ENCODE measurements around the gene GCLC. TPM values are rescaled to one million over a fixed set of nuclear protein-coding genes. Genes with fewer than 3 reads are reported as not detected.

The GCLC gene
- total and polyA plus RNA-seq, 9 of the 15 experiments (the other 6 are each of a cell fraction or from before 2014, with no cell fraction given), result 3.9 to 20.0 (median 9.4) TPM

DNA sequence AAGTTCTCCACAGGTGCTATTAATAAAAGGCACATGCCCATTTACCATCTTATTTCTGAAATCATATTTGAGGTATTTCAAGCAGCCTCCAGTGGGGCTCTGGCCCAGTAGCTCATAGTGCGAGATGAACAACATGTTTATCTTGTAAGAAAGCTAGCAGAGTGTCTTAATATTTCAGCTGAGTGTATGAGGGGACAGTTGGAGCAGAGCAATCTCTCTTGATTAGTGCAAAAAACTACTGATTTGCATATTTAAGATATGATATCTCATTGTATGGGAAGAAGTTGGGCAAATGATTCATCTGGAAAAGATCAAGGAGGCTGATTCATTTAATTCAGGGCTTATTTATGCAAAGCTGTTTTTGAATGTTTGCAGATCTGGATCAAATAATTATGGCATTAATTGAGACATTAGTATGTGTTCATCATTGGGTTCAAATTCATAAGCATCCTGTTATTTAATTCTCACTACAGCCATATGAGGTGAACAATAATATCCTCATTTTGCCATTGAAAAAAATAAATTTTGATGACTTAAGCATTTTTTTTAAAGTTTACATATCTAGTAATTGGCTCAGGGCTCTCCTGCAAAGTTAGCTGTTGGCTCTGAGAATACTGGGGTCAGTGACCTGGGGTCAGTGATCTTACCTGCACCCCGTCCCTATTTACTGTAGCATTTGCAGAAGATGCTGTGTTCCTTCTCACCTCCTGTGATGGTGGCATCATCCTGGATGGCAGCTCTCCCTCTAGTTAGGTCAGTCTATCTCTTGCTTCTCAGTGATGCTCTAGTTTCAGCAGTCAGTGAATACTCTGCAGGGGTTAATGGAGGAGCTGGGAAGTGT, 24.1 kb upstream of the GCLC start:
- H3K9ac ChIP-seq (ENCODE audit: insufficient read depth in 1 of 2, low read depth in 2 of 2, low read length in 2 of 2), result no peak overlapping the region
- no peak overlapping the region for H3K4me3 ChIP-seq
- intact Hi-C loops (cut with micrococcal nuclease) (no loop called here), in situ Hi-C loops (cut with MboI) (no loop called here)
- H3K4me2 ChIP-seq (ENCODE audit: insufficient read depth, low read length), result no peak overlapping the region
- BruUV-seq (replicated peaks), result no TSS peak
- TF ChIP-seq MAFF (IDR thresholded peaks at IDR 0.05; ENCODE audit: low read length), result peak; percentile 88
- TF ChIP-seq MTA1 (IDR thresholded peaks at IDR 0.05; ENCODE audit: borderline replicate concordance), result no peak
- peak; percentile 74 for TF ChIP-seq MAFG (tag; conservative IDR thresholded peaks at IDR 0.05)
- TF ChIP-seq C11orf30 (IDR thresholded peaks at IDR 0.05; ENCODE audit: low read depth), result peak; percentile 81
- TF ChIP-seq ZNF316 (IDR thresholded peaks at IDR 0.05), result peak; percentile 87
- no peak for TF ChIP-seq BCOR (IDR thresholded peaks at IDR 0.05)
- TF ChIP-seq, protein P1, sequence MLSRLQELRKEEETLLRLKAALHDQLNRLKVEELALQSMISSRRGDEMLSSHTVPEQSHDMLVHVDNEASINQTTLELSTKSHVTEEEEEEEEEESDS (CRISPR knock-in tag; IDR thresholded peaks at IDR 0.05), result no peak
- TF ChIP-seq, protein P2, sequence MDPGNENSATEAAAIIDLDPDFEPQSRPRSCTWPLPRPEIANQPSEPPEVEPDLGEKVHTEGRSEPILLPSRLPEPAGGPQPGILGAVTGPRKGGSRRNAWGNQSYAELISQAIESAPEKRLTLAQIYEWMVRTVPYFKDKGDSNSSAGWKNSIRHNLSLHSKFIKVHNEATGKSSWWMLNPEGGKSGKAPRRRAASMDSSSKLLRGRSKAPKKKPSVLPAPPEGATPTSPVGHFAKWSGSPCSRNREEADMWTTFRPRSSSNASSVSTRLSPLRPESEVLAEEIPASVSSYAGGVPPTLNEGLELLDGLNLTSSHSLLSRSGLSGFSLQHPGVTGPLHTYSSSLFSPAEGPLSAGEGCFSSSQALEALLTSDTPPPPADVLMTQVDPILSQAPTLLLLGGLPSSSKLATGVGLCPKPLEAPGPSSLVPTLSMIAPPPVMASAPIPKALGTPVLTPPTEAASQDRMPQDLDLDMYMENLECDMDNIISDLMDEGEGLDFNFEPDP (CRISPR knock-in tag; IDR thresholded peaks at IDR 0.05), result no peak
- TF ChIP-seq MAFK (IDR thresholded peaks at IDR 0.05; ENCODE audit: low read length), result peak; percentile 92
- H3K9me3 ChIP-seq (replicated peaks; ENCODE audit: control insufficient read depth, insufficient read depth, low read depth, low read length), result no peaks in the 10 kb centered on the region
- H3K4me1 ChIP-seq (replicated peaks in 1 of 2; ENCODE audit: control insufficient read depth in 2 of 2, insufficient read depth in 2 of 2, low read length in 2 of 2), result peaks cover 0 to 4% of the 10 kb centered on the region in 2 experiments; a peak in 2 of 5 replicates
- H3K9me1 ChIP-seq (ENCODE audit: control insufficient read depth, insufficient read depth, low read length), result no peaks in the 10 kb centered on the region
- DNase-seq (ENCODE audit: extremely low read depth in 1 of 4, low spot score in 3 of 4) (no peak), ATAC-seq (no peak), FAIRE-seq (no peak)
- no peak overlapping the region for H3K27ac ChIP-seq (ENCODE audit: extremely low read depth, low read depth, low read length)
- H4K20me1 ChIP-seq (replicated peaks; ENCODE audit: control insufficient read depth, insufficient read depth, low read length), result no peaks in the 10 kb centered on the region
- no peaks in the 10 kb centered on the region for H3K79me2 ChIP-seq (ENCODE audit: control insufficient read depth, insufficient read depth, low read length)
- H3K27me3 ChIP-seq (ENCODE audit: control insufficient read depth in 2 of 2, insufficient read depth in 2 of 2, low read length in 2 of 2), result peaks cover 0 to 2% of the 10 kb centered on the region in 2 experiments; a peak in 1 of 5 replicates
- H2AFZ ChIP-seq (ENCODE audit: low read depth, low read length), result no peak overlapping the region
- 0% methylated on average over 2 of the region's 2 CpGs for WGBS (ENCODE audit: insufficient coverage, low coverage, missing lambda C conversion rate)
- H3K36me3 ChIP-seq (ENCODE audit: control insufficient read depth, insufficient read depth, low read length), result no peaks in the 10 kb centered on the region
- ChIA-PET CTCF (ENCODE audit: low intra/inter-chr PET ratio) (no interaction called here), POLR2A (interaction anchor here (0.7 to 1.2 kb wide), 2 partner anchors 13 to 45 kb away, joined by 3 read pairs; no protein-coding TSS in a partner anchor)

Data from K562 (cell line).